ENCODE results near the gene PHYKPL.
"Not testable (repeated sequence)": the region's sequence is repeated elsewhere in the genome, so short reads cannot be mapped to it uniquely, and the experiment has no call there.

Gene PHYKPL

DNA sequence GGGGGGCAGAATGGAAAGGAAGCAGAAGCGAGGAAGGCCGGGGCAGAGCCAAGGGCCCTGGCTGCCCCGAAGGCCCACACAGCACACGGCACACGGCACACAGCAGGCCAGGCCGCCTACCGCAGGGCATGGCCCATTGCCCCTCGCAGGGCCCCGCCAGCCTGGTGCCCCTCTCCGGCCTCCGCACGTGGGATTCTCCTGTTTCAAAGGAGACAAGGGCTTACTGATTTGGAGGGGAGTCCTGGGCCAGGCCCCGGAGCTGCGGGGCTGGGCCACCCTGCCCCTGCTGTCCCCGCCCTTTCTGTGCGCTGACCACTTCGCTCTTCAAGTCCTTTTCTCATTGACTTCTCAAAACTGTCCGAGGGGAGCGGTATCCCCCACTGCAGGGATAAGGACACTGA lies 7.7 kb upstream of the PHYKPL start:
- no peak for FAIRE-seq
- DNase-seq (ENCODE audit: low spot score) = no peak

DNA sequence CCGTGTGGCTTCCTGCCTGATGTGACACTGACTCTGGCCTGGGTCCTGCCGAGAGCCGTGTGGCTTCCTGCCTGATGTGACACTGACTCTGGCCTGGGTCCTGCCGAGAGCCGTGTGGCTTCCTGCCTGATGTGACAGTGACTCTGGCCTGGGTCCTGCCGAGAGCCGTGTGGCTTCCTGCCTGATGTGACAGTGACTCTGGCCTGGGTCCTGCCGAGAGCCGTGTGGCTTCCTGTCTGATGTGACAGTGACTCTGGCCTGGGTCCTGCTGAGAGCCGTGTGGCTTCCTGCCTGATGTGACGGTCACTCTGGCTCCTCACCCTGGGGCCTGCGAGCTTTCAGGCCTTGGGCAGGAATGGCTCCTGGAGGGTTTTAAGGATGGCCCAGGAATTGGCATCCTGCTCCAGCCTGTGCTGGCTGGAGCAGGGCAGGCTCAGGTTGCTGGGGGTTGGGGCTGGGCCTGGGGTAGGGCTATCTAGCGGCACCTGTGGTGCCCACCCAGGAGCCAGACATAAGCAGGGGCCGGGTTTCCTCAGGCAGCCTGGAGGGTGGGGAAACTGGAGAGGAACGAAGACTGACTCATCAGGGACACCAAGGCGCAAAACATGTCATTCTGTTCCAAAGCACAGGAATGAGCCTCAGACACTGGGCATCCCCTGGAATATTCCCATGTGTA lies 7.2 kb upstream of the PHYKPL start:
- FAIRE-seq; DNase-seq (ENCODE audit: low spot score): not testable (repeated sequence)

DNA sequence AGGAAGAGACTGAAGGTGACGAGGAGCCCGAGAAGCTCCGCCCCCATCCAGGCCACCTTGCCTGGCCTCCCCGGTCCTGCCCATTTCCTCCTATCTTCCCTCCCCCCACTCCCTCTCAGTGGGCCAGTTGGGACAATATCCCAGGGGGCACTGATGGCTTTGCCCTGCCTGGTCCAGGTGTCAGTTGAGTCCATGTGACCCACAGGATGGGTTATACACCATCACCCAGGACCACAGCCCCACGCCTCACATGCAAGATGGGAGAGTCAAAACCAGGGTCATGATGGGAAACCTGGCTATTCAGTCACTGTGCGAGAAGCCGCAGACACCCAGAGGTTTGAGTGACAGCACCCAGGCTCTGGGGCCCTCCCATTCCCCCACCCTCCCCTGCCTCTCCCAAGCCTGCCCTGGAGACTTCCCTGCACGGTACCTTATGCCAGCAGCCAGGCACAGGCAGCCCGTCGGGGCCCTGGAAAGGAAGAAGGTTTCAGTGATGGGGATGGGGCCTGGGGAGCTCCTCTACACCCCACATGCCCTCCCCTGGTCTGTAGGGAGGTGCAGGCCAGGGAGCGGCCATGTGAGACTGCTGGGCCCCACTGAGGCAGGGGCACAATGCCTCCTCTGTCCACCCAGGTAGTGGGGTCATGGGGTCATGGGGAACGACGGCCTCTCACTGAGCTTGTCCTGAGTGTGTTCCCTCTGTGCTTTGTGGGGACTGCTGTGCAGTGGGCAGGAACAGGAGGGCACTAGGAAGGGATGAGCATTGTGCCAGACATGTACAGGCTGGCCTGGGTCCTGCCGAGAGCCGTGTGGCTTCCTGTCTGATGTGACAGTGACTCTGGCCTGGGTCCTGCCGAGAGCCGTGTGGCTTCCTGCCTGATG lies 6.3 kb upstream of the PHYKPL start:
- FAIRE-seq (no peak), DNase-seq (ENCODE audit: low spot score) (no peak)

DNA sequence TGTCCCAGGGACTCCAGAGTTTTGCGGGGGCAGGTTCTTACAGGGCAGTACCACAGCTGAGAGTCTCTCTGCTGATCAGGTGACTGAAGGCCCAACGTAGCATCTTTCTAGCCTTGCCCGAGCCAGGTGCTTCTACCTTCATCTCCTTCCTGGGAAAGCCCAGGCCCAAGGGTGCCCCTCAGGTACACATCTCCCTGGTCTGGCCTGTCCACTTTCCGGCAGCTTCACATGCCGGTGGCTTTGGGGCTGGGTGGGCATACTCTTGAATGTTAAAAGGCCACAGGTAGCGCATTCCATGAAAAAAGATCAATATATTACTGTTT lies 5.7 kb upstream of the PHYKPL start:
- DNase-seq (ENCODE audit: low spot score) = no peak
- no peak for FAIRE-seq

DNA sequence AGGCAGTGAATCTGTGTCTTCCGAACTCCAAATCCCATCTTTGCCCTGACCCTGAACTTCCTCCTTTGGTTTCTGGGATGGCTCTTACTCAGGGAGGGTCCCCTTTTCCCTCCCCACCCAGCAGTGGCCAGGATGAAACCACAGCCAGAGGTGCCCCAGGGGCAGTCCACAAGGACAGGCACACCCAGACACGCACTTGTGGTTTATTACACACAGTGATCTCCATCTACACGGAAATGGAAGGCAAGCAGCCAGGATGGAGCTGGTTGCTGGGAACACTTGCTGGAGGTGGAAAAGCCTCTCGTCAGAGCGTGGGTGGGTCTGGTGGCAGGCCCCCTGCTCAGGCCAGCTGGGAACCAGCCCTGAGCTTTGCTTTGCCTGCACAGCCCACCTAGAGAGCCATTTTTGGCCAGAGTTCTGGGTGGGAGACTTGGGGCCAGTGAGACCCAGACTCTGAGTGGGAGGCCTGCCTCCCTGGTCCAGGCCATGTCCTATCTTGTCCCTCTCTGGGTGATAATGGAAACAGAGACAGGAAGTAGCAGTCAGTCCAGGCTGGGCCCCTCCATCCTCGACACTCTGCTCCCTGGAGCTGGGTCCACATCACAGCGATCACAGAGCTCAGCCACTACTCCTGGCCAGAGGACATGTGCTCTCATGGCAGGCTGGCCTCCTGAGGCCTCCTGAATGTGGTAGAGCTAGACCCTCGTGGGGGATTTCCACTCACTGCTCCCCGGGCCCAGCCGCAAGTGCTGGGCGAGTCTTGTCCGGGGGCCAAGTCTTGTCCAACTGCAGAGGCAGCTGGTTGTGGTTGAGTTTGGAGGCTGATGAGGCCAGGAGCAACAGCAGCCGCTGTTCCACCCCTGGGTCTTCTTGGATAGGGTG lies 5.1 kb upstream of the PHYKPL start:
- FAIRE-seq = no peak
- DNase-seq (ENCODE audit: low spot score) = no peak

DNA sequence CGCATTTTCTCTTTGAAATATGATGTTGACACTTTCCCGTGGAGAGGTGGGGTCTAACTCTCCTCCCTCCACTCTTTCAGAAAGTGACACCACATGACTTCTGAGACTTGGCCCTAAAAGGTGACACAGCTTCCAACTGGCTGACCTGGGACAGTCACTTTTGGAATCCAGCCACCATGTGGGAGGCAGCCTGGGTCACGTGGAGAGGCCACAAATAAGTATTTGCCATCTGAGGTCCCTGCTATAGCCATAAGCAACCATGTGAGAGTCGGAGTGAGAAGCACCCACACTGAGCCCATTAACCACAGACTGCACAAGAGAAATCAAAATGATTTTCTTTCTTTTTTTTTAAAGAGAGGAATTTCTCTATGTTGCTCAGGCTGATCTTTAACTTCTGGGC lies 4.1 kb upstream of the PHYKPL start:
- FAIRE-seq = no peak
- DNase-seq (ENCODE audit: low spot score) = no peak

DNA sequence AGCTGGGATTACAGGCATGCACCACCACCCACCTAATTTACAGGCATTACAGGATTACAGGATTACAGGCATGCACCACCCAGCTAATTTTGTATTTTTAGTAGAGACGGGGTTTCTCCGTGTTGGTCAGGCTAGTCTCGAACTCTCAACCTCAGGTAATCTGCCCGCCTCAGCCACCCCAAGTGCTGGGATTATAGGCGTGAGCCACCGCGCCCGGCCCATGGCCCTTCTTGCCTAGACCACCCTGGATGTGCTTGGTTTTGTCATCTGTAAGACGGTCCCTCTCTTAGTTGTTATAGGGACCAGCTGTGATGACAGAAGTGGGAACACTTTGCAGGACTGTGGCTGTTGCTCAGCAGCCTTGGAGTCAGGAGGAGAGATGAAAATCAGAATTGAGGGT lies 3.5 kb upstream of the PHYKPL start:
- FAIRE-seq (no peak), DNase-seq (ENCODE audit: low spot score) (no peak)

DNA sequence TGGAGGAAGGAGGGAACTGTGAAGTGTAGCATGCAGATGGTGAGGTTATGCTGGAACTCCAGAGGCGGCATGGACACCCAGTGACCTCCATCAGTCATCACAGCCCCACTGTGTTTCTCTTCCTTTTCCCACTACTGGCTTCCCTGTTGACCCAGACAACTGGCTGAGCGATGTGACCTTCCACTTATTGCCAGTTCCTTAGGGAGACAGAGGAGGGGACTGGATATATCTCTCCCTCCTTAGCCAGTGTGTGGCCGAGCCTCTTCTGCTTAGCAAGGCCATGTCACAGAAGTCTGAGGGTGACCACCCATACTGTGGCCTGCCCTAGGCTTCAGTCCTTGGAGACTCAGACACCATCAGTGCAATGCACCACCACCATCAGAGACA lies 3.0 kb upstream of the PHYKPL start:
- FAIRE-seq (no peak), DNase-seq (ENCODE audit: low spot score) (no peak)

DNA sequence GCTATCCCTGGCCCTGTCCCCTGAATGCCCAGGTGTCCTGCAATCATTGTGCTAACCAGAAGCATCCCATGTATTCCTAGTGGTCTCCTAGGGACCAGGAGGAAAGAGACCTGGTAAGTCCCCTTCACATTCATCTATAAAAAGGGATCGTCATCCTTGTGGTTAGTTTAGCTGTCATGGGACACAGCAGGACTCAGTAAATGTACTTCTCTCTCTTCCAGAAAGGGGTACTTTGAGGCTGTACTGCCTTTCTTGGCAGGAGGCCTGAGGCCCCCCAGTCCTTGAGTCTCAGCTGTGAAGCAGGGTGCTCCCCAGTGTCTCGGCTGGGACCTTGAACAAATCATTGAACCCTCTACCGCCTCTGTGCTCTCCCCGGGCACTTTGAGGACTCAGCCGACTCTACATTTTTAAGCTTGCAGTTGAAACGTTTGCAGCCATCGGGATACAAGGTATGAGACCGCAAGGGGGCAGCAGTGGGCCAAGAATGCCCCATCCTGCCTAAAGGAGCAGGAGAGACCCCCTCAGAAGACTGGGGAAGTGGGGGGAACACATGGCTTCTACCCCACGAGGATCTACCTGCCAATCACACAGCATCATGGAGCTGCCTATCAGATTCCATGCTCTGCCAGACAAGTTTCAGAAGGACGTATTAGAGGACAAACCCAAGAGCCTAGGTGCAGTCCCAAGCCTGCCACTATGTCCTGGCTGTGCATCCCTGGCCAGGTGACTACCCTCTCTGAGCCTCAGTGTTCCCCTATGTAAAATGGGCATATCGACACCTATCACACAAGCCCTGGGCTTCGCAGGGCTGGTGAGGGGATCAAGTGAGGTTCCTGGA lies 2.4 kb upstream of the PHYKPL start:
- DNase-seq (ENCODE audit: low spot score) = peak; percentile 73
- no peak for FAIRE-seq

DNA sequence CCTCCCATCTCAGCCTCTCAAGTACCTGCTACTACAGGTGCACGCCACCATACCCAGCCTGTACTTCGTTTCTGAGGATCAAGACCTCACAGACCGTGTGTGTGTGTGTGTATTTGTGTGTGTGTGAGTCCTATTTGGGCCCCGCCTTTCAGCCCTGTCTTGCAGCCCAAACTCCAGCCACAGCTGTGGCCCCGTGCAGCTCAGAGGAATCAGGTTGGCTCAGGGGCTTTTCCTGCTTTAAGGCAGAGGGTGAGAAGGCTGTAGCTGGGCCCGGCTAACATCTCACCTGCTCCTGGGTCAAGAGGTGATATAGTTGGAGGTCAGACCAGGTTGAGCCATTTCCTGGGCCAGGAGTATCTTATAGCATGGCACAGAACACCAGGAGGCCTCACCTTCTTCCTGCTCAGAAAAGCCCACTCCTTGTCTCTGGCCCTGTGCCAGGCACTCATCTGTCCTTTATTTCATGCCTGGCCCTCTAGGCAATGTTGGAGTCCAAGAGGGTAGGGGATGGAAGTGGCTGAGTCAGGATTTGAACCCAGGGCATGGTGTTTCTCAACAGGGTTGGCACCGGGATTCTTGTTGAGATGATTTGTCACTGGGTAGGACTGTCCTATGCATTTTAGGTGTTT lies 1.6 kb upstream of the PHYKPL start:
- DNase-seq (ENCODE audit: low spot score) (no peak), FAIRE-seq (no peak)

DNA sequence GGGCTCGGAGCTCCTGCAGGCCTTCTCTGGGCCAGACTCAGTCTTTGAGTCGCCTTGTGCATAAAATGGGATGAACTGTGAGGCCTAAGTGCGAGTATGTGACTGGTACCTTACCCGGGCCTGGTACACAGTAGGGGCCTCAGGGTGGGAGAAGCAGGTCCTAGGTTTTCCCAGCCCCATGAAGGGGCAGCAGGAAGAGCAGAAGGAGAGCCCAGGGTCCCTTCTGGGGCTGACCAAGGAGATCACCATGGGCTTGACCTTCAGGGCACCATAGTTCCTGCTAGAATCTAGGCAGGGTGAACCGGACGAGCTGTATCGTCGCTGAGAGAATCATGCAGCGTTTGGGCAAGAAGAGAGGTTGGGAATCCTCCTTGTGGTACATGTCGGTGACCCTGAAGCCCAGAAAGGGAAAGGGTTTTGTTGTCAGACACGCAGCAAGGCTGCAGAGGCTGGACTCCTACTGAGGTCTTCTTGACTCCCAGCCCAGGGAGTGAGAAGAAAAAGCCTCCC lies 373 bp upstream of the PHYKPL start:
- no peak for FAIRE-seq

DNA sequence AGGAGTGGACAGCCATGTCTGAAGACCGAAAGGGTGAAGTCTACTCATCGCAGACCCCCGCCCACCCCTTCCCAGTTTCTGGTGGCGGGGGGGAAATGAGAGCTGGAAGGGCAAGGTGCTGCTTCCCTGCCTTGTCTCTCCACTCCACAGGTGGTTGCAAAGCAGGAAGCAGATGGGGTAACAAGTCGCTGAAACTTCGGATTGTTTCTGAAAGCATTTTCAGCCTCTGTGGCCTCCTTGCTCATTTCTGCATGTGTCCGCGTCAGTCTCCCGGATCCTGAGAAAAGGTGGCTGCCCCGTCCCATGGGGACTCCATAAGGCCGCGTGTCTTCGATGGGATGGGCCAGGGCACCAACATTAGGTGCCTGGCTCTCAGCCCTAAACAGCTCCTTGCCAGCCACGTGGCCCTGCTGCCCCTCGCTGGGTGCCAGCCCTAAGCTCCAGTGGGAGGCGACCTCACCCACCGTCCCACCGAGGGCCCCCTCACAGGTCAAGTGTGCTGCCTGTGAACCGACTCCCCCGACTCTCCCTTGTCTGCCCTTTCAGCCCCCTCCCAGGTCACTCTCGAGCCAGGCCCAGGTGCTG lies 971 bp downstream of the PHYKPL start:
- no peak for DNase-seq (ENCODE audit: low spot score)
- no peak for FAIRE-seq

More for the DNA sequence above, 373 bp upstream of the PHYKPL start:
- no peak for DNase-seq (ENCODE audit: low spot score)

DNA sequence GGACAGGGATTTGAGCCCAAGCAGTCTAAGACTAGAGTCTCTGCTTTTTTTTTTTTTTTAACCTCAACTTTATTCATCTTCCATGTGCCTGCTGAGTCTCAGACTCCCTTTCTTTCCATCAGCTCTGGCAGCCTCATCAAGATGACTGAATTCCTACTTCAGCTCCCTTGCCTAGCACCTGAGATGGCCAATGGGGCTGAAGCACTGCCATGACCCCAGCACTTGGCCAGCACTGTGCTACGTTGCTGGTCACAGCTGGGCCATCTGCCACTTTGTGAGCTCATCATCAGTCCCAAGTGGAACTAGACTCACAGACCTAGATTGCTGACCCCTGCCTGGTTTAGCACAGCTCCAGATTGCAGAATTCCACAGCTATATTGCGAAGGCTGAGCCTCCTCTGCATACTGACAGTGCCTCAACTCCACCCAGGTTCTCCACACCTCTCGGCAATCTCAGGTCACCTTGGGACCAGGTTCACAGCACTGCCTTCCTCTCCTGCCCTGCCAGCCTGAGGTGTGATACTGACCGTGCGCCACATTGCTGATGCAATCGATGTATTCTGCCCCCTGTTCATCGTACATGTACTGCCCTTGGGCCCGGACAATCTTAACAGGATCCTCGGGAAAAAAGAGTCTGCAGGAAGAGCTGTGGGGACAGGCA lies 1.6 kb downstream of the PHYKPL start:
- DNase-seq (ENCODE audit: low spot score) (no peak), FAIRE-seq (no peak)

DNA sequence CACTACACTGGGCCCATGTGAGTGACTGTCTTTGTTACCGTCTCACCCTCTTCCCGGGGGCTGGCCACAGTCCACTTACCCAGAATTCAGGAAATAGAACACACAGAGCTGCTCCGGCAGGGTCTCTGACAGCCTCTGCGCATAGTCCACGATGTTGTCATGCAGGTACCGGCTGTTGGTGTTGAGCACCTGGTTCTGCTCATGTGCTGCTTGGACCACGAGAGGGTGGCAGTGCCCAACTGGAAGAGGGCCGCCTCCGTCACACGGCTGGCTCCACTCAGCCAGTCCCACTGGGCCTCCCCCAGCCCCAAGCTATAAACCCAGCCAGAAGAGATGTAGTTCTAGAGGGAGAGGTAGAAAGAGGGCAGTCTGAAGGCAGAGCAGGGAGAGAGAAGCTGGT lies 2.7 kb downstream of the PHYKPL start:
- no peak for DNase-seq (ENCODE audit: low spot score)
- FAIRE-seq = no peak

DNA sequence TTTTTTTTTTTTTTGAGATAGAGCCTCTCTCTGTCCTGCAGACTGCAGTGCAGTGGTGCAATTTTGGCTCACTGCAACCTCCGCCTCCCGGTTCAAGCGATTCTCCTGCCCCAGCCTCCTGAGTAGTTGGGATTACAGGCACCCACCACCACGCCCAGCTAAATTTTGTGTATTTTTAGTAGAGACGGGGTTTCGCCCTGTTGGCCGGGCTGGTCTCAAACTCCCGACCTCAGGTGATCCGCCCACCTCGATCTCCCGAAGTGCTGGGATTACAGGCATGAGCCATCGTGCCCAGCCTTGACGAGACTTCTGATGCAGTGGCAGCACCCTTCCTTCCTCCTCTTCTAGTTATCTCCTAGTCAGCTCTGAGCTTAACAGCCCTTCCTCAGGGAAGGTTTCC lies 3.5 kb downstream of the PHYKPL start:
- not testable (repeated sequence) for DNase-seq (ENCODE audit: low spot score); FAIRE-seq

DNA sequence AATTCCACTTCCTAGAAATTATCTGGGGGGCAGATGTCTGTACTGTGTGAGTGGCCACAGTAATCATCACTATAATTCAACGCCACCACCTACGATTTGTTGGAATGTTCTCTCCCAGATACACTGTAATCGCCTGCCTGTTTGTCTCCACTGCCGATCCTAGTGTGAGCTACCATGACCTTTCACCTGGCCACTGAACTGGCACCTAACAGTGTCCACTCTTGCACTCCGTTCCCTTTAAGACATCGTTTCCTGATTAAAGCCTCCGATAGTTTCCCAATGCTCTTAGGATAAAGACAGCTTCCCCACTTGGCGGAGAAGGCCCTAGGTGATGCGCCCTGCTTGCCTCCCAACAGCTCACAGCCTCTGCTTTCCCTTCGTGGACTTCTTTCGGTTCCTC lies 4.0 kb downstream of the PHYKPL start:
- DNase-seq (ENCODE audit: low spot score) (no peak), FAIRE-seq (no peak)

DNA sequence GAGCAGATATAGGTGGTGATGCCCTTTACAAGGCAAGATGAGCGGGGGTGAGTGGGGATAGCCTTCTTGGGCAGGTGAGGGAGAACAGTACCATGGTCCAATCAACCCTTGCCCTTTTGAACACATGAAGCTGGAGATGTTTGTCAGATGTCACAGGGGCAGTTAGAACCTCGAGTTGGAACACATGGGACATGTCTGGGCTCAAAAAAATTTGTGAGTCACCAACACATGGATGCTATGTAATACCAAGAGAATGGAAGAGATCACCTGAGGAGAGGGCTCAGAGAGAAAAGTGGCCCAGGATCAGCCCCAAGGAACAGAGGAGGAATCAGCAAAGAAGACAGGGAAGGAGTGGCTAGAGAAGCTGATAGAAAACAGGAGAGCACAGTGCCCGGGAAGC lies 4.7 kb downstream of the PHYKPL start:
- no peak for DNase-seq (ENCODE audit: low spot score)
- no peak for FAIRE-seq

DNA sequence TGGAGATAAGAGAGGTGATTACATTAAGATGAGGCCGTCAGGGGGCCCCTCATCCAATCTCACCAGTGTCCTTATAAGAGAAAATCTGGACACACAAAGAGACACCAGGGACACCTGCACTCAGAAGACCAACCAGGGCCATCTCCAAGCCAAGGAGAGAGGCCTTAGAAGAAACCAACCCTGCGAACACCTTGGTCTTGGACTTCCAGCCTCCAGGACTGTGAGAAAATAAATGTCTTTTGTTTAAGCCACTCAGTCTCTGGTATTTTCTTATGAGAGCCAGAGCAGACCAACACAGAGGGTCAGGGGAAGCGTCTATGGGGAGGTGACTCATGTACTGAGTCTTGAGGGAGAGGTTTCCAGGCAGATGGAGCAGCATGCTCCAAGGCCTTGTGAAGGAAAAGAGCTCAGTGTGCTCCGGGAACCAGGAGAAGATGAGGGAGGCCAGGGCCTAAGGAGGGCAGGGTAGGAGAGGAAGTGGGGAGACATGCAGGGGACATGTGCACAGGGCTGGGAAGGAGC lies 5.4 kb downstream of the PHYKPL start:
- DNase-seq (ENCODE audit: low spot score) (no peak), FAIRE-seq (no peak)

DNA sequence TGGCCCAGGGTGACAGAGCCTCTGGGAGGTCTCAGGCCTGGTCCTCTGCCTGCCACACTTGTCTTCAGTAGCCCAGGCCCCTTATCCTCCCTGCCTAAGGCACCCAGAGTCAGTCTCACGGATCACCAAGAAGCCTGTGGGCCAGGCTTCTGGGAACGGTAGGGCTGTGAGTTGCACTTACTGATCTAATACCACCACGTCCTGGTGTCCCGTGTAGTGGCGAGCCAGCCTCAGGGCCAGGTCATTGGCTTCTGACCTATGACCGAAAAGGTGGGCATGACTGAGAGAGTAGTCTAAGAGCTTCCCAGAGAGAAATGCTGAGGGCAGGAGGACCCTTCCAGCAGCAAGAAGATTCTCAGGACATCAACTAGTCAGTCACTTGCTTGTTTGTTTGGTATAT lies 7.4 kb downstream of the PHYKPL start:
- FAIRE-seq (no peak), DNase-seq (ENCODE audit: low spot score) (no peak)
